Activated effector memory CD4-positive, alpha-beta T cell treated with anti-CD3 and anti-CD28 coated beads, Interleukin-2, amount 50 U/mL, for 16 hours (primary cell): Measurements from ENCODE around the gene KRIT1.

Experiments used
- DNase-seq: peaks from one replicate; pipeline ENCODE4 v3.0.0-alpha.2; 2020

Gene KRIT1

GRCh38 chr7:92150450-92151017 lies 95.2 kb downstream of the KRIT1 start:
- no peak for DNase-seq

- no peak for DNase-seq
Measured at GRCh38 chr7:92149736-92150239, 95.9 kb downstream of the KRIT1 start.
